Measurements from ENCODE around the gene CERS6.

The CERS6 gene

DNA sequence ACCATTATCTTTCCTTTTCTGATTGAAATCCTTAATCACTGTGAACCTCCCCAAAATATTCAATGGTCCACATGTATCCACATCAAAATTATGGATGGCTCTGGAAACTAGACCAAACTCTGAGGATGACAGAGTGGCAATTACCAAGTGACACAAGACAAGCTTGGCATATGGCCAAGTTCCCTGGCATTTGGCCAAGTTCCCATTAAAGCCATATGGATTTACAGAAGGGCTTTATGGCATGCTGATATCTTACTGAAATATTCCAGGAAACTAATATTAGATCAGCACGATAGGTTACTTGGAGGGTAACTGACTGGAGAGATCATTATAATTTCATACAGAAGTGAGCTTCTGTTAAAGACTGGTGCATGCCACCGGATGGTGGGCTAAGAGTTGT, 21.9 kb upstream of the CERS6 start:
- Histone ChIP-seq H3K9me3 (replicated peaks in 1 of 2; ENCODE audit: control insufficient read depth in 2 of 2, insufficient read depth in 1 of 2, low read depth in 1 of 2, low read length in 2 of 2) (no peaks in the 10 kb centered on the region), H4K91ac (ENCODE audit: low read depth, low read length, poor library complexity) (no peak overlapping the region)
- no CpG with 5 or more reads among the region's 2 CpGs for WGBS, 2 donors (ENCODE audit: extremely low coverage in 2 of 2, insufficient read length in 2 of 2, insufficient replicate concordance in 1 of 2)

DNA sequence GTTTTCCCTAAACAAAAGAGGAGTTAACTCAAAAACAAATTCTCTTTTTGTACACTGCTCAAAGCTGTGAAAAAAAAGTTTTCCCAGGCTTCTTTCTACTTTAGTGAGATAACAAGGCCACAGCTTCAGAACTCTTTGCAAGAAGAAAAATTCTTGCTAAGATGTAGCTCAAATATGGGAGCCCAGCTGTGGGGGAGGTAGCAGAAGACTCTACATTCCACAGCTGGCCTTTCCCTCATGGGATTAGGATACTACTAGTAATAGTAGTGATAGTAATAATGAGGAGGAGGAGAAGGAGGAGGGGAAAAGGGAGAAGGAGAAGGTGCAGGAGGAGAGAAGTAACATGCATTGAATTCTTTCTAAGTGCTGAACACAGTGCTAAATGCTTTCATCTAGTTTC, 19.2 kb upstream of the CERS6 start:
- Histone ChIP-seq H3K27ac (replicated peaks; ENCODE audit: low read length) (no peak overlapping the region), H2BK12ac (ENCODE audit: low read length) (no peak overlapping the region), H3K27me3 (ENCODE audit: control insufficient read depth in 3 of 3, insufficient read depth in 3 of 3, low read depth in 1 of 3, low read length in 3 of 3) (no peaks in the 10 kb centered on the region), H3K4me3 (ENCODE audit: low read length in 2 of 2) (no peak overlapping the region), H2BK5ac (ENCODE audit: low read length) (no peak overlapping the region), H3K36me3 (replicated peaks in 1 of 2; ENCODE audit: control insufficient read depth in 2 of 2, insufficient read depth in 2 of 2, low read length in 2 of 2) (no peaks in the 10 kb centered on the region), H3K79me1 (ENCODE audit: low read depth, low read length) (no peaks in the 10 kb centered on the region), H3K9ac (ENCODE audit: low read depth, low read length, poor library complexity) (no peak overlapping the region), H3K4me1 (ENCODE audit: control insufficient read depth in 2 of 2, insufficient read depth in 1 of 2, low read depth in 1 of 2, low read length in 2 of 2) (peaks cover 2 to 13% of the 10 kb centered on the region in 2 donors), H2AK5ac (ENCODE audit: low read depth, low read length) (no peak overlapping the region), H3K18ac (ENCODE audit: low read length) (no peak overlapping the region), H3K9me3 (replicated peaks in 1 of 2; ENCODE audit: control insufficient read depth in 2 of 2, insufficient read depth in 1 of 2, low read depth in 1 of 2, low read length in 2 of 2) (no peaks in the 10 kb centered on the region), H3K4me2 (ENCODE audit: insufficient read depth, low read length, poor library complexity, severe bottlenecking) (no peak overlapping the region), H4K91ac (ENCODE audit: low read depth, low read length, poor library complexity) (no peak overlapping the region), H2BK15ac (ENCODE audit: low read length) (no peak overlapping the region), H4K8ac (ENCODE audit: low read depth, low read length) (no peak overlapping the region), H3K4ac (ENCODE audit: low read length) (no peak overlapping the region), H3K14ac (ENCODE audit: low read length) (no peak overlapping the region), H3K23ac (ENCODE audit: low read depth, low read length, poor library complexity) (no peak overlapping the region), H2BK120ac (ENCODE audit: low read depth, low read length) (no peak overlapping the region), H2AFZ (ENCODE audit: low read length) (no peak overlapping the region)
- no peak for DNase-seq (ENCODE audit: low spot score)

More for the DNA sequence above, 21.9 kb upstream of the CERS6 start:
- Histone ChIP-seq H3K4me2 (ENCODE audit: insufficient read depth, low read length, poor library complexity, severe bottlenecking) (no peak overlapping the region), H2BK5ac (ENCODE audit: low read length) (no peak overlapping the region), H3K36me3 (replicated peaks in 1 of 2; ENCODE audit: control insufficient read depth in 2 of 2, insufficient read depth in 2 of 2, low read length in 2 of 2) (no peaks in the 10 kb centered on the region), H3K14ac (ENCODE audit: low read length) (no peak overlapping the region), H2BK15ac (ENCODE audit: low read length) (no peak overlapping the region), H2AFZ (ENCODE audit: low read length) (no peak overlapping the region), H3K23ac (ENCODE audit: low read depth, low read length, poor library complexity) (no peak overlapping the region), H2AK5ac (ENCODE audit: low read depth, low read length) (no peak overlapping the region), H3K4me3 (ENCODE audit: low read length in 2 of 2) (no peak overlapping the region), H3K9ac (ENCODE audit: low read depth, low read length, poor library complexity) (no peak overlapping the region), H3K79me1 (ENCODE audit: low read depth, low read length) (no peaks in the 10 kb centered on the region), H2BK12ac (ENCODE audit: low read length) (no peak overlapping the region), H3K27ac (replicated peaks; ENCODE audit: low read length) (no peak overlapping the region), H3K4ac (ENCODE audit: low read length) (no peak overlapping the region), H2BK120ac (ENCODE audit: low read depth, low read length) (no peak overlapping the region), H3K18ac (ENCODE audit: low read length) (no peak overlapping the region), H3K4me1 (ENCODE audit: control insufficient read depth in 2 of 2, insufficient read depth in 1 of 2, low read depth in 1 of 2, low read length in 2 of 2) (peaks cover 2 to 17% of the 10 kb centered on the region in 2 donors), H3K27me3 (ENCODE audit: control insufficient read depth in 3 of 3, insufficient read depth in 3 of 3, low read depth in 1 of 3, low read length in 3 of 3) (no peaks in the 10 kb centered on the region), H4K8ac (ENCODE audit: low read depth, low read length) (no peak overlapping the region)
- no peak for DNase-seq (ENCODE audit: low spot score)

DNA sequence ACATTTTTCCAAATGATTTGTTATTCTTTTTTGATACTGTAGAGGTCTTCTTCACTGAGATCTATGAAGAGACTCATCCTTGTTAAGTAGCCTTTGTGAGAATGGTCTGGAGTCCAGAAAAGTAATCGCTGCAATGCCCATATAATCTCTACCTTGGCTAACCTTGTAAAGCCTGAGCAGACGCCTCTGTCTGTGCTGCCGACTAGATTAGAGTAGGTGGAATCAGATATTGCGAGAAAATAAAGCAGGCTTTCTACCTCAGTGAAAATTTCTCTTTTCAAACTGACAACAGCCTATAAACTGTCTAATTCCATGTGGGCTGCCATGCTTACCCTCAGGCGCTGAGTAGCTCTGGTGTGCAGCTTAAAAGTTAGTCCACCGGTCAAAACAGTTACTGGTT, 17.5 kb upstream of the CERS6 start:
- no CpG with 5 or more reads among the region's 6 CpGs for WGBS, 2 donors (ENCODE audit: extremely low coverage in 2 of 2, insufficient read length in 2 of 2, insufficient replicate concordance in 1 of 2)
- no peak overlapping the region for H2BK12ac ChIP-seq (ENCODE audit: low read length)
- H3K36me3 ChIP-seq (replicated peaks in 1 of 2; ENCODE audit: control insufficient read depth in 2 of 2, insufficient read depth in 2 of 2, low read length in 2 of 2), result no peaks in the 10 kb centered on the region

DNA sequence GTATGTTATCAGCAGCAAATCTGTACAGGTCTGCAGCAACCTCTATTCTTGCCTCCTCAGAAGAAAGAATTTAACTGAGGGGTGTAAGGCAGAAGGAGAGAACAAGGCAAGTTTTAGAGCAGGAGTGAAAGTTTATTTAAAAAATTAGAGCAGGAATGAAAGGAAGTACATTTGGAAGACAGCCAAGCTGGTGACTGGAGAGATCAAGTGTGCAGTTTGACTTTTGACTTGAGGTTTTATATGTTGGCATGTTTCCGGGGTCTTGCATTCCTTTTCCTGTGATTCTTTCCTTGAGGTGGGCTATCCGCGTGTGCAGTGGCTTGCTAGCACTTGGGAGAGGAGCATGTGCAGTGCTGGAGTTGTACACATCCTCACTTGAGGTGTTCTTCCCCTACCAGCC, 16.5 kb upstream of the CERS6 start:
- no peak overlapping the region for H3K9ac ChIP-seq (ENCODE audit: low read depth, low read length, poor library complexity)
- H2AK5ac ChIP-seq (ENCODE audit: low read depth, low read length), result no peak overlapping the region
- H3K27me3 ChIP-seq (ENCODE audit: control insufficient read depth in 3 of 3, insufficient read depth in 3 of 3, low read depth in 1 of 3, low read length in 3 of 3), result no peaks in the 10 kb centered on the region
- H2BK12ac ChIP-seq (ENCODE audit: low read length), result no peak overlapping the region
- no peak overlapping the region for H3K14ac ChIP-seq (ENCODE audit: low read length)
- no CpG with 5 or more reads among the region's 3 CpGs for WGBS, 2 donors (ENCODE audit: extremely low coverage in 2 of 2, insufficient read length in 2 of 2, insufficient replicate concordance in 1 of 2)
- no peak overlapping the region for H3K4ac ChIP-seq (ENCODE audit: low read length)
- H4K8ac ChIP-seq (ENCODE audit: low read depth, low read length), result no peak overlapping the region
- no peak overlapping the region for H2BK15ac ChIP-seq (ENCODE audit: low read length)
- DNase-seq (ENCODE audit: low spot score), result no peak
- no peak overlapping the region for H4K91ac ChIP-seq (ENCODE audit: low read depth, low read length, poor library complexity)
- H3K36me3 ChIP-seq (replicated peaks in 1 of 2; ENCODE audit: control insufficient read depth in 2 of 2, insufficient read depth in 2 of 2, low read length in 2 of 2), result no peaks in the 10 kb centered on the region
- H3K4me1 ChIP-seq (ENCODE audit: control insufficient read depth in 2 of 2, insufficient read depth in 1 of 2, low read depth in 1 of 2, low read length in 2 of 2), result peaks cover 0 to 2% of the 10 kb centered on the region in 2 donors
- H3K4me3 ChIP-seq (ENCODE audit: low read length in 2 of 2), result no peak overlapping the region
- no peak overlapping the region for H3K27ac ChIP-seq (replicated peaks; ENCODE audit: low read length)
- no peaks in the 10 kb centered on the region for H3K79me1 ChIP-seq (ENCODE audit: low read depth, low read length)
- H2BK5ac ChIP-seq (ENCODE audit: low read length), result no peak overlapping the region
- H3K9me3 ChIP-seq (replicated peaks in 1 of 2; ENCODE audit: control insufficient read depth in 2 of 2, insufficient read depth in 1 of 2, low read depth in 1 of 2, low read length in 2 of 2), result no peaks in the 10 kb centered on the region
- no peak overlapping the region for H2BK120ac ChIP-seq (ENCODE audit: low read depth, low read length)
- H2AFZ ChIP-seq (ENCODE audit: low read length), result no peak overlapping the region
- no peak overlapping the region for H3K23ac ChIP-seq (ENCODE audit: low read depth, low read length, poor library complexity)
- no peak overlapping the region for H3K18ac ChIP-seq (ENCODE audit: low read length)
- H3K4me2 ChIP-seq (ENCODE audit: insufficient read depth, low read length, poor library complexity, severe bottlenecking), result no peak overlapping the region

More for the DNA sequence above, 17.5 kb upstream of the CERS6 start:
- no peak overlapping the region for H3K14ac ChIP-seq (ENCODE audit: low read length)
- H2AFZ ChIP-seq (ENCODE audit: low read length), result no peak overlapping the region
- no peak overlapping the region for H4K91ac ChIP-seq (ENCODE audit: low read depth, low read length, poor library complexity)
- H3K4me1 ChIP-seq (ENCODE audit: control insufficient read depth in 2 of 2, insufficient read depth in 1 of 2, low read depth in 1 of 2, low read length in 2 of 2), result peaks cover 2% of the 10 kb centered on the region in 2 donors
- DNase-seq (ENCODE audit: low spot score), result no peak
- no peak overlapping the region for H2BK120ac ChIP-seq (ENCODE audit: low read depth, low read length)
- H3K9ac ChIP-seq (ENCODE audit: low read depth, low read length, poor library complexity), result no peak overlapping the region
- no peaks in the 10 kb centered on the region for H3K79me1 ChIP-seq (ENCODE audit: low read depth, low read length)
- no peak overlapping the region for H2AK5ac ChIP-seq (ENCODE audit: low read depth, low read length)
- no peak overlapping the region for H4K8ac ChIP-seq (ENCODE audit: low read depth, low read length)
- H3K9me3 ChIP-seq (replicated peaks in 1 of 2; ENCODE audit: control insufficient read depth in 2 of 2, insufficient read depth in 1 of 2, low read depth in 1 of 2, low read length in 2 of 2), result no peaks in the 10 kb centered on the region
- no peak overlapping the region for H3K27ac ChIP-seq (replicated peaks; ENCODE audit: low read length)
- no peak overlapping the region for H3K4me2 ChIP-seq (ENCODE audit: insufficient read depth, low read length, poor library complexity, severe bottlenecking)
- H3K23ac ChIP-seq (ENCODE audit: low read depth, low read length, poor library complexity), result no peak overlapping the region
- H2BK15ac ChIP-seq (ENCODE audit: low read length), result no peak overlapping the region
- H3K4me3 ChIP-seq (ENCODE audit: low read length in 2 of 2), result no peak overlapping the region
- H2BK5ac ChIP-seq (ENCODE audit: low read length), result no peak overlapping the region
- no peaks in the 10 kb centered on the region for H3K27me3 ChIP-seq (ENCODE audit: control insufficient read depth in 3 of 3, insufficient read depth in 3 of 3, low read depth in 1 of 3, low read length in 3 of 3)
- H3K18ac ChIP-seq (ENCODE audit: low read length), result no peak overlapping the region
- H3K4ac ChIP-seq (ENCODE audit: low read length), result no peak overlapping the region

Measured in neuronal stem cell (in vitro differentiated cells).